AG08395 (cell line): Measurements from ENCODE around the gene PREPL.

Experiments
- DNase-seq: peaks from one replicate; pipeline ENCODE4 v3.0.0; 2012; ENCODE audit warnings: mixed read lengths, low spot score

The PREPL gene

GRCh38 chr2:44295633-44296359, 65.5 kb downstream of the PREPL start:
- no peak for DNase-seq

- no peak for DNase-seq
Observed at GRCh38 chr2:44295113-44295512, 66.2 kb downstream of the PREPL start.

- peak; percentile 63 for DNase-seq
Observed at GRCh38 chr2:44291281-44292248, 69.7 kb downstream of the PREPL start.

GRCh38 chr2:44290261-44290660, 71.0 kb downstream of the PREPL start:
- DNase-seq = peak; percentile 23

- DNase-seq = no peak
Observed at GRCh38 chr2:44286884-44287638, 74.2 kb downstream of the PREPL start.

- no peak for DNase-seq
Observed at GRCh38 chr2:44286119-44286883, 75.0 kb downstream of the PREPL start.

- no peak for DNase-seq
Observed at GRCh38 chr2:44285174-44285573, 76.1 kb downstream of the PREPL start.

GRCh38 chr2:44283116-44283666, 78.1 kb downstream of the PREPL start:
- no peak for DNase-seq

- no peak for DNase-seq
Observed at GRCh38 chr2:44280869-44281268, 80.4 kb downstream of the PREPL start.

GRCh38 chr2:44277541-44277940, 83.8 kb downstream of the PREPL start:
- DNase-seq = no peak

GRCh38 chr2:44275927-44276303, 85.4 kb downstream of the PREPL start:
- DNase-seq = peak; percentile 54

GRCh38 chr2:44273596-44273995, 87.7 kb downstream of the PREPL start:
- DNase-seq = no peak

- no peak for DNase-seq
Observed at GRCh38 chr2:44273076-44273475, 88.2 kb downstream of the PREPL start.

GRCh38 chr2:44271296-44271695, 90.0 kb downstream of the PREPL start:
- DNase-seq = no peak

- DNase-seq = no peak
Observed at GRCh38 chr2:44269831-44270230, 91.5 kb downstream of the PREPL start.

- DNase-seq = peak; percentile 33
Observed at GRCh38 chr2:44267796-44268648, 93.3 kb downstream of the PREPL start.
